Fibroblast of skin of scalp (primary cell): ENCODE results near the gene PLEK2. TPM values are rescaled to one million over a fixed set of nuclear protein-coding genes. Genes with fewer than 3 reads are reported as not detected.
"Not testable (repeated sequence)": the region's sequence is repeated elsewhere in the genome, so short reads cannot be mapped to it uniquely, and the experiment has no call there.

Experiments
- DNase-seq: peaks from one replicate; pipeline ENCODE4 v3.0.0-alpha.2; 2013
- polyA plus RNA-seq, 2 experiments: library from polyadenylated mRNA; unstranded; fragments of 120-200 nt; gene quantifications; one replicate each; pipeline ENCODE4 v1.2.1, GENCODE V29; 2013; ENCODE audit not compliant: insufficient read length in 2 of 2

PLEK2 gene
- polyA plus RNA-seq (2013, experiment 1 of 2; ENCODE audit: insufficient read length), result 3.2 TPM
- polyA plus RNA-seq (2013, experiment 2 of 2; ENCODE audit: insufficient read length), result 2.9 TPM

- peak; percentile 44 for DNase-seq
Measured at GRCh38 chr14:67411820-67412421, at the start of gene PLEK2. PLEK2 (minus strand) TSS chr14:67412165; CDS start chr14:67412059, 106 bp downstream.

- DNase-seq, result no peak
Measured at GRCh38 chr14:67461341-67461985, 49.5 kb upstream of the PLEK2 start.

- DNase-seq, result no peak
Measured at GRCh38 chr14:67459336-67459735, 47.4 kb upstream of the PLEK2 start.

GRCh38 chr14:67457782-67458181 is 45.8 kb upstream of the PLEK2 start:
- DNase-seq, result no peak

- no peak for DNase-seq
Measured at GRCh38 chr14:67456732-67457131, 44.8 kb upstream of the PLEK2 start.

- no peak for DNase-seq
Measured at GRCh38 chr14:67453575-67454300, 41.8 kb upstream of the PLEK2 start.

- not testable (repeated sequence) for DNase-seq
Measured at GRCh38 chr14:67451667-67452066, 39.7 kb upstream of the PLEK2 start.

GRCh38 chr14:67449096-67449495 is 37.1 kb upstream of the PLEK2 start:
- no peak for DNase-seq

GRCh38 chr14:67447033-67447381 is 35.0 kb upstream of the PLEK2 start:
- DNase-seq, result no peak

- no peak for DNase-seq
Measured at GRCh38 chr14:67446371-67447032, 34.5 kb upstream of the PLEK2 start.

- DNase-seq, result no peak
Measured at GRCh38 chr14:67444395-67444794, 32.4 kb upstream of the PLEK2 start.

- no peak for DNase-seq
Measured at GRCh38 chr14:67442139-67442906, 30.4 kb upstream of the PLEK2 start.

- DNase-seq, result no peak
Measured at GRCh38 chr14:67441672-67442071, 29.7 kb upstream of the PLEK2 start.

- no peak for DNase-seq
Measured at GRCh38 chr14:67441256-67441655, 29.3 kb upstream of the PLEK2 start.

- DNase-seq, result no peak
Measured at GRCh38 chr14:67440513-67440912, 28.5 kb upstream of the PLEK2 start.

GRCh38 chr14:67438969-67439368 is 27.0 kb upstream of the PLEK2 start:
- DNase-seq, result no peak

GRCh38 chr14:67436006-67436866 is 24.3 kb upstream of the PLEK2 start:
- no peak for DNase-seq

GRCh38 chr14:67435603-67436002 is 23.6 kb upstream of the PLEK2 start:
- DNase-seq, result no peak

- DNase-seq, result no peak
Measured at GRCh38 chr14:67432050-67432564, 20.1 kb upstream of the PLEK2 start.

- DNase-seq, result no peak
Measured at GRCh38 chr14:67429510-67430205, 17.7 kb upstream of the PLEK2 start.
